Muscle layer of duodenum (tissue), 2 donors: ENCODE results near the gene LRGUK.

Experiments
- H3K27ac ChIP-seq: one replicate; pipeline ENCODE4 v1.7.0; 2013; ENCODE audit warnings: mild to moderate bottlenecking, low read length
- H3K27me3 ChIP-seq: one replicate; pipeline ENCODE4 v1.7.0; 2013; ENCODE audit warnings: low read depth, mild to moderate bottlenecking, control low read depth, low read length
- H3K36me3 ChIP-seq, 2 donors: one replicate each; pipeline ENCODE4 v1.7.0; 2013; ENCODE audit warnings: low read length in 2 of 2, control low read depth in 1 of 2, mild to moderate bottlenecking in 1 of 2; ENCODE audit not compliant: insufficient read depth in 2 of 2, control insufficient read depth in 1 of 2
- H3K4me1 ChIP-seq, 2 donors: one replicate each; pipeline ENCODE4 v1.7.0; 2013; ENCODE audit warnings: low read length in 2 of 2, mild to moderate bottlenecking in 2 of 2, control low read depth in 1 of 2, moderate library complexity in 1 of 2; ENCODE audit not compliant: insufficient read depth in 2 of 2, control insufficient read depth in 1 of 2
- H3K4me3 ChIP-seq, 2 donors: one replicate each; pipeline ENCODE4 v1.7.0; 2013; ENCODE audit warnings: low read length in 2 of 2, low read depth in 1 of 2, mild to moderate bottlenecking in 1 of 2
- H3K9me3 ChIP-seq, 2 donors: one replicate each; pipeline ENCODE4 v1.7.0; 2013; ENCODE audit warnings: low read length in 2 of 2, control low read depth in 1 of 2, mild to moderate bottlenecking in 1 of 2; ENCODE audit not compliant: control insufficient read depth in 1 of 2
- donor health status: healthy.

LRGUK gene

DNA sequence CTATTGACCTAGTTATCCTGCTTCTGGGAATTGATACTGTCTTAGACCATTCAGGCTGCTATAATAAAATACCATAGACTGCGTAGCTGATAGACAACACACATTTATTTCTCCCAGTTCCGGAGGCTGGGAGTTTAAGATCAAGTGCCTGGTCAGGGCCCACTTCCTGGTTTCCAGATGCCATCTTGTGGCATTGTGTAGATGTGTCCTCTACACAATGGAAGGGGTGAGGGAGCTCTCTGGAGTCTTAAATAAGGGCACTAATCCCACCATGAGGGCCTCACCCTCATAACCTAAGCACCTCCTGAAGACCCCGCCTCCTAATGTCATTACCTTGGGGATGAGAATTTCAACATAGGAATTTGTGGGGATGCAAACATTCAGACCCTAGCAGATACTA, 127.2 kb downstream of the LRGUK start:
- Histone ChIP-seq H3K27me3 (no peaks in the 10 kb centered on the region), H3K9me3 (no peaks in the 10 kb centered on the region), H3K4me1 (no peaks in the 10 kb centered on the region), H3K36me3 (no peaks in the 10 kb centered on the region), H3K4me3 (no peak overlapping the region), H3K27ac (no peak overlapping the region)

DNA sequence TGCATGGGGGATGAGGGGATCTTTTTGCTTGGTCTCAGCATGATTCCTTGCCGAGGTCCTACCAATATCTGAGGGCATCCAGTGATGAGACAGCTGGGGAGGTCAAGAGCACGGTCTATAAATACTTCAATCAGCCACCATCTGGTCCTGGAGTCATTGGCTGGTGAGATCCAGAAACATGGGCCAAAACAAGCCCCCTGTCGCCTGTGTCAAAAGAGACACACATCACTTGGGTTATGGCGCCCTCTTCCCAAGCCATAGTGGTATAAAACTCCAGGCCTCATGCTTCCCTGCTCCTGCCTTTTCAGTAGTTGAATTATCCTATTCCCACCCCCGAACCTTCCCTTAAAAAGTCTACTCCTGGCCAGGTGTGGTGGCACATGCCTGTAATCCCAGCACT, 128.7 kb downstream of the LRGUK start:
- H3K27me3 ChIP-seq = no peaks in the 10 kb centered on the region
- H3K4me1 ChIP-seq = no peaks in the 10 kb centered on the region
- no peak overlapping the region for H3K27ac ChIP-seq

DNA sequence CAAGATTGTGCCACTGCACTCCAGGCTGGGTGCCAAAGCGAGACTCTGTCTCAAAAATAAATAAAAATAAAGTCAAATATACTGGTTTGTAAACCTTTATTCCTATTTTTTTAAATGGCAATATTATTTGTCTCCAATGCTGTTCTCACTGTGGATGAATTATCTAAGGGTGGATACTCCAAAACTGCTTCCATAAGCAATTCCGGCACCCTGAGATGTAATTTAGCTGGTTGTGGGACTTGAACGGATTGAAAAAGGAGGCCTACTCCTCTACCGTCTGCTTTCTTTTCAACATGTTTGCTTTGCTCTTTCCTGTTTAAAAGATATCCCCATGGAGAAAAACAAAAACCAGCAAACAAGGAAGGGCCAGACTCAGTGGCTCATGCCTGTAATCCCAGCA, 135.2 kb downstream of the LRGUK start:
- Histone ChIP-seq H3K27ac (no peak overlapping the region), H3K4me1 (no peaks in the 10 kb centered on the region), H3K36me3 (no peaks in the 10 kb centered on the region), H3K27me3 (no peaks in the 10 kb centered on the region), H3K4me3 (no peak overlapping the region), H3K9me3 (peaks cover 0 to 3% of the 10 kb centered on the region in 2 donors)

More for the DNA sequence above, 128.7 kb downstream of the LRGUK start:
- no peak overlapping the region for H3K4me3 ChIP-seq
- no peaks in the 10 kb centered on the region for H3K36me3 ChIP-seq
- H3K9me3 ChIP-seq = no peaks in the 10 kb centered on the region

DNA sequence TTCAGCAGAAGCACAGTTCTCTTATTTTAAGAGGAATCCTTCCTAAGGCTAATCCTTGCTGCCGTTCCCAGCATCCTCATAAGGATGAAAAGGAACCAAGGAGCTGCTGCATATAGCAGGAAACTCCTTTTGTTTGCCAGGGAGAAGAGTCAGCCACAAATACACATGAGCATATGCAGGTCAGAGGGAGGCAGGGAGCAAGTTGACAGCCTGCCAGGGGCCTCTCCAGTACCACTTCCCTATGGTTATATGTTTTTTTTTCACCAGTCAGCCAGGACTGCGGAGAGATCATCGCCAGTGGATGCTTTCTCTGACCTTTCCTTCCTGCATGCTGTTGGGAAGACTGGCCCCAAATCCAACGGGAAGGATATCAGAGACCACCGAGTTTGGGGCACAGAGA, 149.8 kb downstream of the LRGUK start:
- no peak overlapping the region for H3K4me3 ChIP-seq
- H3K36me3 ChIP-seq = no peaks in the 10 kb centered on the region
- no peaks in the 10 kb centered on the region for H3K4me1 ChIP-seq
- H3K27ac ChIP-seq = no peak overlapping the region
- no peaks in the 10 kb centered on the region for H3K27me3 ChIP-seq
- H3K9me3 ChIP-seq = no peaks in the 10 kb centered on the region

DNA sequence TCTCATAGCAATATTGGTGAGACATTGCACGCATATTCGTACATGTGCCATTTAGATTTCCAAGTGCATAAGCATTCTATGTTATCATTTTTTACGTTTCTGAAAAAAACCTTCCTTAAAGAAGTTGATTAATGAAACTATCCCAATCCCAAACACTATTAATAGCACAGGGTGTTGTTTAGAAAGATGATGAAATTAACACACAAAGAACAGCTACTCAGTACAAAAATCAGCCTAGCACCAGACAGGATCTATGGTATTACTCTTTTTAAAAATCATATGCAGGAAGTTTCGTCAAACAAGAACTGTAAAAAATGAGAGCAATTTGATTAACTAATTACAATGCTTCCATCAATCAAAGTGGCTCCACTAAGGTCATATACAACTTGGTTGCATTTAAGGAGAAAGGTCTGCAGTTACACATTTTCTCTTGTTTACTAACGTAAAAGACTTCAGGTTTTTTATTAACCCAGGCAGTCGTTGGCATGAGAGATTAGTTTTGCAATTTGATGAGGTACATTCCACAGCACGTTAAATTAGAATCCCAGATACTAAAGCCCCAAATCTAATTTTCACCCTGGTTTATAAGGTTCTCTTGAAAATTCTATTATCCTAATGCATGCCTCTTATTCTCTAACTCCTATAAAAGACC, 151.5 kb downstream of the LRGUK start:
- H3K27ac ChIP-seq = no peak overlapping the region
- H3K36me3 ChIP-seq = no peaks in the 10 kb centered on the region
- H3K9me3 ChIP-seq = no peaks in the 10 kb centered on the region
- no peak overlapping the region for H3K4me3 ChIP-seq
- no peaks in the 10 kb centered on the region for H3K27me3 ChIP-seq
- no peaks in the 10 kb centered on the region for H3K4me1 ChIP-seq

DNA sequence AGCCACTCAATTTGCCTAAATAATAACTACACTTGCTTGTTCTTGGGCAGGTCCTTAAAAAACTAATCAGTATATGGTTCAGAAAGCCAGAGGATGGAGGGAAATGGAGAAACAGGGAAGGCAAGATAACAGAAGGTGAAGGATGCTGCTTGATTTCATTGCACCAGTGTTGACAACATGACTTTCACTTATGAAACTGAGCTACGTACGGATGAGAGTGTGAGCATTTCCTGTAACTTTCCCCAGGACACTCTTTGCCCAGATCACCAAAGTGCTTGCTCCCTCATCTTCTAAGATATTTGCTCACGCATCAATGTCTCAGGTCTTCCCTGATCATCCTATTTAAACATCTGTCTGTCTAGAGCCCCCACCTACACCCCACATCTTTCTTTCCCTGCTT, 152.2 kb downstream of the LRGUK start:
- H3K36me3 ChIP-seq = no peaks in the 10 kb centered on the region
- no peaks in the 10 kb centered on the region for H3K4me1 ChIP-seq
- no peaks in the 10 kb centered on the region for H3K27me3 ChIP-seq
- H3K27ac ChIP-seq = no peak overlapping the region
- no peak overlapping the region for H3K4me3 ChIP-seq
- H3K9me3 ChIP-seq = no peaks in the 10 kb centered on the region

DNA sequence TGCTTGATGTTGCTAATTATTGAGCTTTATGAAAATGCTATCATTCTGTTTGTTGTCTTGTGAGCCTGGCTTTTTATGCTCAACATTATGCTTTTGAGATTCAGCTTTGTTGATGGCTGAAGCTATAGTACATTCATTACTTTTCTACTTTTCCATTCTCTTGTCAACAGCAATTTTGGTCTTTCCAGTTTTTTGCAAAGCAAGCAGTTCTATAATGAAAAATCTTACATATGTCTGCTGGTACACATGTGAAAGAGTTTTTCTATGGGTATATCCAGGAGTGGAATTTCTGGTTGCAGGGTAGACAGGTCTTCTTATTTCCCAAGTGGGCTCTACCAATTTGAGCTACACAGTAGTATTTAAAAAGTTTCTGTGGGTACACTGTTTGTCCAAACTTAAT, 152.8 kb downstream of the LRGUK start:
- no peaks in the 10 kb centered on the region for H3K27me3 ChIP-seq
- no peaks in the 10 kb centered on the region for H3K9me3 ChIP-seq
- no peak overlapping the region for H3K27ac ChIP-seq
- no peak overlapping the region for H3K4me3 ChIP-seq
- H3K36me3 ChIP-seq = no peaks in the 10 kb centered on the region
- no peaks in the 10 kb centered on the region for H3K4me1 ChIP-seq

DNA sequence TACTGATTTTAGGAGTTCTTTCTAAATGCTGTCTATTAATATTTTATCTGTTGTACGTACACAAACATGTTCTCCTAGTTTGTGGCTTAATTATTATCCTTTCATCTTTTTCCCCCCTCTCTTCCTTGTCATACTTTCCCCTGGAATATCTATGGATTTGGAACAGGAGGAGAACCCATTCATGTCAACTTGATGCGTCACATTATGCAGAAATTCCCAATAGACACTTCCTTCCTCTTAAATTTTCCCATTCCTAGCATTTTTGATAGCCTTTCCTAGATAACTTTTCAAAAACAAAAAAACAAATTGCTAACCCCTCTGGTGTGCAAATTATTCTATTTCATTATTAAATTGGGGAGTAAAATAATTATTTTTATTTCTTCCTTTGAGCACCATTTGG, 153.4 kb downstream of the LRGUK start:
- Histone ChIP-seq H3K9me3 (no peaks in the 10 kb centered on the region), H3K27ac (no peak overlapping the region), H3K4me3 (no peak overlapping the region), H3K36me3 (no peaks in the 10 kb centered on the region), H3K27me3 (no peaks in the 10 kb centered on the region), H3K4me1 (no peaks in the 10 kb centered on the region)

DNA sequence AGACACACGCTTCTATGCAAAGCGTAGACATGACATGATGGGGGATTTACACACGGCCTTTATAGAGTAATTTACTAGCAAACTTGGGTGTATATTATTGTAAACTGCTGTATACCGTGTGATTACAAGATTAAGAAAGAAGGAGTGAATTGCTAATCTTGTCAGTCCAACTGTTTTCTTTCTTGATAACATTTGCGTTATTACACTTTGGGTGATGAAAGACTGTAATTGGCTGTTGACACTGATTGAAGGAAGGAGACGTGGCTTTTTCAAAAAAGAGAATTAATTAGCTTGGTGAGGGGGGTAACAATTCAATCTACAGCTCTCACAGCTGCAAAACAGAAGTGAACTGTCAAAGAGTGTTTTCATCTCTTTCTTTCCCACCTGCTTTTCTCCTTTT, 156.9 kb downstream of the LRGUK start:
- no peaks in the 10 kb centered on the region for H3K36me3 ChIP-seq
- peaks cover 0 to 4% of the 10 kb centered on the region in 2 donors for H3K4me1 ChIP-seq
- H3K4me3 ChIP-seq = no peak overlapping the region
- H3K9me3 ChIP-seq = no peaks in the 10 kb centered on the region
- no peak overlapping the region for H3K27ac ChIP-seq
- H3K27me3 ChIP-seq = no peaks in the 10 kb centered on the region

DNA sequence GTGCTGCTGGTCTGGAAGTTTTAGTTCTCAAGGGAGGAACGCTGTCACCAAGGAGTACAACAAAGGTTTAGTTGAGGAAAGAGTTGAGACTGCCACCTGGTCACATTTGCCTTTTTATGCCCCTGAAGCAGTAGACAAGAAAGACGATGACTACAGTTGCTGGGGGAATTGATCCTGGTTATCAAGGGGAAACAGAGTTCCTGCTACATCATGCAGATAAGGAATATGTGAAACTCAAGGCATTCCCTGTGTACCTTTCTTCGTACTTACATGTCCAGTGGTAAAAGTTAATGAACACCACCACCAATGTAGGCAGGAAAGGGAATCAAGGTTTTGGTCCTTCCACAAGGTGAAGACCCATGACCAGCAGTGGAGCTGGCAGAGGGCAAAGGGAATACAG, 157.8 kb downstream of the LRGUK start:
- H3K36me3 ChIP-seq = no peaks in the 10 kb centered on the region
- H3K27me3 ChIP-seq = no peaks in the 10 kb centered on the region
- no peak overlapping the region for H3K27ac ChIP-seq
- no peaks in the 10 kb centered on the region for H3K9me3 ChIP-seq
- H3K4me1 ChIP-seq = peaks cover 0 to 5% of the 10 kb centered on the region in 2 donors
- H3K4me3 ChIP-seq = no peak overlapping the region

DNA sequence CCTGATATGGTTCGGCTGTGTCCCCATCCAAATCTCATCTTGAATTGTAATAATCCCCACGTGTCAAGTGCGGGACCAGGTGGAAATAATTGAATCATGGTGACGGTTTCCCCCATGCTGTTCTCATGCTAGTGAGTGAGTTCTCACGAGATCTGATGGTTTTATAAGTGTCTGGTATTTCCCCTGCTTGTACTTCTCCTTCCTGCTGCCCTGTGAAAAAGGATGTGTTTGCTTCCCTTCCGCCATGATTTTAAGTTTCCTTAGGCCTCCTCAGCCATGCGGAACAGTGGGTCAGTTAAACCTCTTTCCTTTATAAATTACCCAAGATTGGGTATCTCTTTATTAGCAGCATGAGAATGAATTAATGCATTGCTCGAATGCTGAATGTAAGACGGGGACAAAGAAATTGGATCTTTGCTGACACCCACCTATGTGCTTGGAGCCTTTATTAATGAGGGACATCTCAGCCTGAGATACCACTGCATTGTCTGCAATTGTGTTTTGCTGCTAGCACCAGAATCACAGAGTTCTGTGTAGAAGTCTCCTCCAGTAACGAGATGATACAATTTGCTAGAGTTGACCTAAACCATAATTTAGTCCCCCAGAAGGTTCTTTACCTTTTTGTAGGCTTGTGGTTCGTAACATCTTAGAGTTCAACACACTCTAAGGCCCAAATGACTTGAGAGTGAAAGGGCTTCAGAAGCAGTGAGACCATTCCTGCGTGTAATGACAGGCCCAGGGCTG, 160.9 kb downstream of the LRGUK start:
- no peaks in the 10 kb centered on the region for H3K36me3 ChIP-seq
- H3K4me1 ChIP-seq = peaks cover 0 to 5% of the 10 kb centered on the region in 2 donors
- no peak overlapping the region for H3K4me3 ChIP-seq
- no peaks in the 10 kb centered on the region for H3K27me3 ChIP-seq
- no peaks in the 10 kb centered on the region for H3K9me3 ChIP-seq
- no peak overlapping the region for H3K27ac ChIP-seq

DNA sequence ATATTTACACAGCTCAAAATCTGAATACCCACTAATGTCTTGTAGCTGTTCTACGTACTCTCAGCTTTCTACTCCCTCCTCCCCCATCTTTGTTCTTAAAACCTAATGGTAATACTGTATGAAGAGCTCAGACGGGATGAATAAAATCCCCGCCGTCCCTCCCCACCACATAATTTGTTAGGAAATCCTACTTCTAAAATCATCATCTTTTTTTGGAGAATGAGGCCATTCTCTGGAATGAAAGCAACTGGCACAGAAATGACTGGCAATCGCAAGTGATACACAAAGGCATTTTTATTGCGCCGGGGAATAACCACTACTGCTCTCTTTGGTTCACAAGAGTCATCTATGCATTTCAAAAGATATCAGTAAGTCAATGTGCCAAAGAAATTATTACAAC, 162.3 kb downstream of the LRGUK start:
- peaks cover 5 to 11% of the 10 kb centered on the region in 2 donors for H3K36me3 ChIP-seq
- no peak overlapping the region for H3K27ac ChIP-seq
- no peaks in the 10 kb centered on the region for H3K27me3 ChIP-seq
- no peaks in the 10 kb centered on the region for H3K9me3 ChIP-seq
- peaks cover 0 to 5% of the 10 kb centered on the region in 2 donors for H3K4me1 ChIP-seq
- no peak overlapping the region for H3K4me3 ChIP-seq
